B cell (primary cell): ENCODE measurements around the gene RIMBP2.

Experiments used
- CTCF ChIP-seq: fragments of 200-600 bp; IDR thresholded peaks from one replicate; pipeline ENCODE4 v1.8.0; 2022; ENCODE audit warnings: antibody characterized with exemption, mild to moderate bottlenecking
- EZH2 ChIP-seq: IDR thresholded peaks from 2 replicates; pipeline ENCODE4 v1.6.1; 2012; ENCODE audit warnings: borderline replicate concordance, low read depth, mild to moderate bottlenecking, moderate library complexity, low read length; ENCODE audit not compliant: insufficient read depth, poor library complexity, severe bottlenecking

GRCh38 chr12:130577351-130577750, 138.7 kb downstream of the RIMBP2 start:
- TF ChIP-seq CTCF (no peak), EZH2 (no peak)
